Stimulated activated CD4-positive, alpha-beta T cell treated with anti-CD3 and anti-CD28 coated beads, Interleukin-15, amount 100 ng/mL, for 1 hour (primary cell): ENCODE results near the gene BCOR.

Source experiments
- DNase-seq, 2 donors: peaks; one replicate each; pipeline ENCODE4 v3.0.0-alpha.2; 2020; ENCODE audit warnings: low read depth in 1 of 2, low spot score in 1 of 2

BCOR gene

DNA sequence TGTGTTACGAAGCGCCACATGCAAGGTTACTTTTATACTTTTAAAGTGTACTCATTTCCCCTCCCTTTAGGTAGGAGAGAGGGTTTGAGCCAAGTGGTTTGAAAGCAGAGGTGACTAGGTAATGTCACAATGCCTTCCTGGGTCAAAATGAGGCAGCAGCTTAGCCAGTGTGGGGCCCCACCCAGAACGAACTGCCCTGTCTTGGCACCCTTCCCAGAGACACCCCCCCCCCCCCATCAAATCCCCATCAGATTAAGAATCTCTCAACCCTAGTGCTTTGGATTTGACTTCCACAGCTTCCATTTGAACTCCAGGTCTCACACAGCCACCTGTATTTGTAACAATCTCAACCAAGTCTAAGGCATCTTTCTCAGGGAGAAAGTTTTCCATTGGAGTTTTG lies 31.1 kb downstream of the BCOR start:
- no peak for DNase-seq

DNA sequence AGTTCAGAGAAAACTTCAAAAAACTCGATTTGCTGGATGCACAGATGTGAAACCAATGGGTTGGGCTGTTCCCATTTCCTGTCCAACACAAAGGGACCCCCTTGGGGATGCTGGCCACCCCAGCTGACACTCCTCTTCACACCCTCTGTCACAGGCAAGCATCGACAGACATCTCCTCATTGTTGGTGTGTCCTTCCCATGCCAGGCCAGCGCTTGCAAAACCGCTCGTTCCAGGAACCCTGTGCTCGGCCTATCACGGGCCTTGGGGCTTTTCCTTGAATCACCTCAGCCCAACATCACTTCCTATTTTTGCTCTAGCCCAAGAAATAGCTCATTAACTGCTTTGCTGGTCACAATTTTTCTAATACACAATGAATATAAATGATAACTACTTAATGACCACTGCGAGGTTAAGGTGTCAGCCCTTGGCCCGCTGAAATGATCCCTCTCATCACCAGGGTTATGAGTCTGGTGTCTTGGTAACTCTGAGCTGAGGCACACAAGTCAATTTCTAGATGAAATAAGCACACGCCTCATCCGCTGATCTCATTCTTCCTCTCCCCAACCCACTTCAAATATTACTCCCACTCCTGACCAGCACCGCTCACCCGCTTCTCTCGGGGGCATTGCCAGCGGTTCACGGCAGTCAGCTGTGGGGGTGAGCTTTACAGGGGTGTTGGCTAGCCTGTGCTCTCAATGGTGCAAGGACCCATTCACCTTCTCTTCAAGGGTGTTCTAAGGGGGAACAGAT lies 32.3 kb downstream of the BCOR start:
- DNase-seq: no peak

DNA sequence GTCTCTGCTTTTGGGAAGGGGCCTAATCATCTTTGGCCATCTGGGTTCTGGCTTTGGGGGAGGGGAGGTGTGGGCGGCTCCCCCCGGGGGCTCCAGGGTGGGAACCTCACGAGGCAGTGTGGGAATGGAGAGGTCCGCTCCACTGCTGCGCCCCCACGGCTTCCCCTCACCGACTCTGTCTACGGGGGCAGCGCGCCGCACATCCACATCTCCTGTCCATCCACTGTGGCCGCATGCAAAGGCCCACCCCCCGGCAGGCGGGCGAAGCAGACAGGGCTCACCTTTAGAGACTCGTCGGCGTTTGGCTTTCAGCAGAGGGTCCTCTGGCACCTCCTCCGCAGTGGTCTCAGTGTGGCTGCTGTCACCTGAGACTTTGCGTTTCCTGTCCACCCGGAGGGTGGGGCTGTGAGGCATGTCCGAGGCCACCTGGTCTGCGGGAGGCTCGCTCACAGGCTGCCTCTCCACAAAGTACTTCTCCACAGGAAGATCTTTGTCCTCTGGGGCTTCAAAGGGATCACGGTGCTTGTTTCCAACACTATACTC lies 33.6 kb downstream of the BCOR start:
- no peak for DNase-seq

DNA sequence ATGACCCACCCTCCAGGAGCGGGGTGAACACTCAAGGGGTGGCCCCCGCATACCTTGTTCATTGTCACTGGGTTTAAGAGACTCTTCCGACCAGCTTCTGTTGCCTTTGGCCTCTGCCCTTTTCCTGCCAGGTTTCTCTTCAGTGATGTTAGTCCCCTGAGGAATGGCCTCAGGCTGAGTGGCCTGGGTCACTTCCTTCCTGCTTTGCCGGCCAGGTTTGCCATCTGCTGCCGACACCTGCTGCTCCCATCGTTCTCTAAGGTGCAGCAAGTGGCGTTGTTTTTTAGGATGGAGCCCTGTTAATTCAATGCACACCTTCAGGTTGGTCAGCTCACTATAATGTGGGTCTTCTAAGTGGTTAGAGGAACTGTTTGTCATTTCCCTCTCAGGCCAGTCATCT lies 34.2 kb downstream of the BCOR start:
- DNase-seq: no peak

DNA sequence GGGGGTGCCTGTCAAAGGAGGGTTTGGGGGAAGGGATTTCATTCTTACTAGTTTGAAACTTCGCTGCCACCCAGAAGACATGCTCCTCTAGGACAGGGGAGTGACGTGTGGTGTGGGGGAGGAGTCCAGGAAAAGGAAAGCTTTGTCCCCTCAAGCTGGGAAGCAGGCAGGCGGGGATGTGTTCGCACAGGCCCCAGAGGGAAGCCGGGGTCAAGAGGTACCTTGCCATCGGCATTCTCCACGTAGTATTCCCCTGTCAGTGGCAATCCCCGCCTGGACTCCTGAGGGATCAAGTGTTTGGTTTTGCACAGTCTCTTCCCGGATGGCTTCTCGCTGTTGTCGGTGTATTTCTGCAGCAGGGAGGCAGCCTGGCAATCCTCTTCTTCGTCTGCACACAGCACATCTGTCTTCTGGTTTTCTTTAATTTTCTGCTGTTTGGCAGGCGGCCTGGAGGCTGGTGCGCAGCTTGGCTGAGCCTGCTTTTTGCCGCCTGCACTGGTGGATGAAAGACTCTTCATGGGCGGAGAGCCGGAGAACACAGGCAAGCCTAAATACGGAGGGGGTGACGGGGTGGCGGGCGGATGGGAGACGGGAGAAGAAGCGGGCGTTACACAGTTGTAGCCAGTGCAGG lies 35.1 kb downstream of the BCOR start:
- DNase-seq: no peak

DNA sequence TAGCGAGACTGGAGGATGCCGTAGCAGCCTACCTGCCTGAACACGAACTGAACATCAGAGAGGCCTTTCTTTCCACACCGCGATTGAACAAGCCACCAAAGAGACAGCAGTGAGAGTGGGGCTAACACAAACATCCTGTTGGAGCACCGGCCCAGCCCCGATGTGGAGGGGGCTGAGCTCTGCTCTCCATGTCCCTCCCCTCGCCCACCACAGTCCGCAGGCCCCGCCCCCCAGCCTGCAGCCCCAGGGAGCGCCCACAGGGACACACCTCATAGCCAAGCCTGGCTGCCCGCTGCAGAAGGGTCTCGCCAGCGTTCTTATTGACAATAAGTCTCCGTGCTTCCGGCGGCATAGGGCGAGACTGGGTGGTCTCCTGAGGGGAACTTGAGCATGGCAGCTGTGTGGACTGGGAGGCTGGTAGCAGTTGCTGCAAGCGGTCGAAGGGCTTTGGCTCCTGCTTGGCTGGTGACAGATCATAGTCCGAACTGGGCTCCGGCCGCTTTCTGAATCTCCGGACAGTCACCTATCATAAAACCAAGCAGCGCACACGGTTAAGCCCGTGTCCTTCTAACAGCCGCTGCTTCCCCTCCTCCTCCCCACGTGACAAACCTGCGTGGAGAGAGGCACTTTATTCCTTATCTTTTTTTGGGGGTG lies 35.8 kb downstream of the BCOR start:
- DNase-seq: no peak

DNA sequence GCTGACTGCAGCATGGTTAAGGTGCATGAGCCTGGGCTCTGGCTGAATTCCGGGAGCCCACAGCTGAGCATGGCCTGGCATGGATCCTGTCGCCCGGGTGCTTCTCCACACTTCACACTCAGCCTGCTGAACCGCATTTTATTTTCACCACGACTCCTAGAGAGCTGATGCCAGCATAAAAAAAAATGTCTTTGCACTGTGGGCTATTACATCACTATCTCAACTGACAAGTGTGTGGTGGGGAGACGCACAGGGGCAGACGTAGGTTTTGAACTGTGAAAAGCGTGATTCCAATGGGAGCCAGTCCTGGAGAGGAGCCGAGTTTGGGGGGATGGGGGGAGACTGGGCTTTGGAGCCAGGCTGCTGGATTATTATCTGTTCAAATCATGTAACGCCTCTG lies 36.8 kb downstream of the BCOR start:
- DNase-seq: no peak

DNA sequence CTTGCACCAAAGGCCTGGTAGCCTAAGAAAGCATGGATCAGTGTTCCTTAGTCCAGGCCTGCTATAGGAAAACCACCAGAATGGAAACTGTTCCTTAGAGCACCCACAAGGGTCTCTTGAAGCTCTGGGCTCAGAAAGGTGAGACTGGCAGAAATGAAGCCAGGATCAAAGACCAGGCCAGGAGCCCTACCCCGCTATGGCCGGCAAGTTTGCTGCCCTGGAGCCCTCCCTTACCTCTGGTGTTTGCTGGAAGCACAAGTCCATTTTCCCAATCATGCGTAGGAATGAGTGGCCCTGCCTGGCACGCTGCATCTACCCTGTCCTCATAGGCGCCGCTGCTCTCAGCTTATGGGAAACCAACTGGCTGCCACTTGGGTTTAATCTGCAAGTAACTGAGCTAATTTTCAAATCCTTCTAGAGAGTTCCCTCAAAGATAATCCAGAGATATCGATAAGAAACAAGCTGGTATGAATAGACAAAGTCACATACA lies 37.4 kb downstream of the BCOR start:
- no peak for DNase-seq

DNA sequence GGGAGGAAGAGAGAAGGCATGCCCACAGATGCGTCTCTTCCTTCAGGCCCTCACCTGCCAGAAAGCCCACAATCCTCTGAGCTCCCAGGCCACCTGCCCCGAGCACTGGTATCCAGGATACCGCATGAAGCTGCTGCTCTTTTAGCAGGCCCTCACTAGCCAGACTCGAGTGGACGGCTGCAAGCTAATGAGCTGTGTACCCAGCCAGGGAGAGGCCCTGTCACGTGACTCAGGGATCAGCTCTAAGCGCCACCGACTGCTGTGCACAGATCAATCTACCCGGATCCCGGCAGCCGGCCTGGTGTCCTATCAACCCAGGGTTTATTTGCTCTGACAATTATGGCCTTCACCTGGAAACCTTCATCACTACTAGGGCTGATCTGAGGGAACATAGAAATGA lies 39.0 kb downstream of the BCOR start:
- no peak for DNase-seq

DNA sequence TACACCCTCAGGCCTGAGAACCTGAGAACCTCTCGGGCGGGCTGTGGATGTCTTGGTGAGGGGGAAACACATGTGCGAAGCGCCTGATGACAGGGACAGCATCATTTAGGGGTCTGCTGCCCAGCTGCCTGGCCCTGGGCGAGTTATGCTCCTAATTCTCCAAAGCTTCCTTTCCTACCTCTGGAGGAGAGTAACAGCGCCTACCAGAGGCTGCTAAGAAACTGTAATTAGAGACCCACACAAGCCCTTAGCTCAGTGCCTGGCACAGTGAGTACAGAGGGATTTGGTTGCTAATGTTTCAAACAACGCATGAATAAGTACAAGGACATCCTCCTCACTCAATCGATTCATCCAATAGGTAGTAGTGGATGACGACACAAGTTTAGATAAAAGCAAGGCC lies 40.4 kb downstream of the BCOR start:
- no peak for DNase-seq

DNA sequence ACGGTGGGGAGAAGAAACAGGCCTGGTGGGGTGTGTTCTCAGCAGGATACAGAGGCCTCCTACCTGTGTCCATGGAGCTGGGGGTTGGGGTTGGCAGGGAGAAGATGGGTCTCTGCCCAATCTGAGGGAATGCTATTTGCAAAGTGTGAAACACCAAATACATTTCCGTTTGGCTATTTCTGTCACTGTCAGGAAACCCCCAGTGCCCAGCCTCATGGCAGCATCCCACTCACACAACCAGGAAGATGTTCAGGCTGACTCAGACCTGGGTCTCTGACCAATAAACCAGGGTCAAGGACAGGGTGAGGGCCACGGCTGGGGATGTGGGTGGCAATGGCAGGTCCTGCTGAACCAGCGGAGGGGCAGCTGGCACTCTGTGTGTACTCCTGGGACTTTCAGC lies 41.3 kb downstream of the BCOR start:
- DNase-seq: no peak

DNA sequence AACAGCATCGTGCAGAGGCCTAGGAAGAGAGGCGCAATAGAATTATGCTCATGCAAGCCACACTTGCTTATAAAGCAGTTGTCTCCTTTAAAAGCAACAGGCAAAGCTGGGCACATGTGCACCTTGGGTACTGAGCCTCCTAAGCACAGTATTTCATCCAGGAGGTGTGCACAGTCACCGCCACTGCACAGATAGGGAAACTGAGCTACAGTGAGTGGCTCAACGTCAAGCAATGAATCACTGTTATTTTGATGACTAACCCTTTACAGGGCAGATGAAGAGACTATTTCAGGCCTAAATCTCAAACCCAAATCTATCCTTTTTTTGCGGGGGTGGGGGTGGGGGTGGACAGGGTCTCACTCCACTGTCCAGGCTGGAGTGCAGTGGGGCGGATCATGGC lies 42.3 kb downstream of the BCOR start:
- no peak for DNase-seq

DNA sequence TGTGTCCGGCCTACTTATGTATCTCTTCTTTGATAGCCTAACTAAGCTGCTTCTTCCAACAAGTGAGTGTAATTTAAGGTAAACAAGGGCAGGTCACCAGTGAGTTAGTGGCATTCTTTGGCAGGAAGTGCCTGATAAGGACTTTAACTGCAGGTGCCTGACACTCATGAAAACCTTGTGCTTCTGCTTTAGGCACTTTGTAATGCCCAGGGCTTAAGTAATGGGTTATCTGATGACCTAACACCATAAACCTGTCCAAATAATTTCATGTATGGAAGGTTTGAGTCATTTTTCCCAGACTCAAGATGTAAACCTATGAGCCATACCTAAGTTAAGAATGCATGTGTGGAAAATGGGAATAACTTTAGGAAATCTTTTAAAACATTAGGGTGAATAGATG lies 43.0 kb downstream of the BCOR start:
- DNase-seq: no peak

DNA sequence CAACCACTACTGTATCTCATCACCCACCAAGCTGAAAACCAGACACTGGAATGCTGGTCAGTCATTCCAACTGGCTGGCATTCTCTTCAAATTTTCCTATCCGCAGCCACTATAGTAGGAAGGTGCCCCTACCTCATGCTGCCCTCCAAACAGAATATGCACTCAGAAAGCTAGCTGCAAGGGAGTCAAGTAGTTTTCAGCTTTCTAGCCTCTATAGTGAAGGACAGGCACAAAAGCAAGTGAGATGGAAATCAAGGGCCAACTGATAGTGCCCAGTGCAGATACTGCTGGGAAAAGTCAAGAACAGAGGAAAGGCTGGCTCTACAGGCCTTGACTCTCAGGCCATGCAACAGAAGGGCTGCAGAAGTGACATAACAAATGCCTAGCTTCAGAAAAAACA lies 47.2 kb downstream of the BCOR start:
- DNase-seq: no peak

DNA sequence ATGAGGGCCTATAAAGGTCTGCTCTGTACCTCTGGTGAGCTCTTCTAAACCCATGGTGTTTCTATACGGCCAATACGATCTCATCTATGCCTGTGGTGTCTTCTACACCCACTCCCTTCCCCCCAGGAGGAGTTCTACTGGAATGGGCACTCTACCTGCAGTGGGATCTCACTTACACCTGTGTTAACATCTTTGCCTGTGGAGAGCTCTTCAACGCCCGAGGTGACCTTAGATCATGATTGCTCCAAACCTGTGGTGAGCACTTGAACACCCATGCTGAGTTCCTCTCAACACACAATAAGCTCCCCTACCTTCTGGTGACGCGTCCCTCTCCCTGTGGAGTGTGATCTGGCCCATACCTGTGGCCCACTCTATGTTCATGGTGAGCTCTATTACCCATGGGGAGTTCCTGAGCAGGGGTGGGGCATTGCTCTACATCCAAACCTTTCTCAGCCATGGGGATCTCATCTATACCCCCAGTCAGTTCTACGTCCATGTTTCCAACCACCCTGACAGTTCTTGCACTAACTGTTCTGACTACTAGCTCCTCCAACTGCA lies 48.6 kb downstream of the BCOR start:
- no peak for DNase-seq

DNA sequence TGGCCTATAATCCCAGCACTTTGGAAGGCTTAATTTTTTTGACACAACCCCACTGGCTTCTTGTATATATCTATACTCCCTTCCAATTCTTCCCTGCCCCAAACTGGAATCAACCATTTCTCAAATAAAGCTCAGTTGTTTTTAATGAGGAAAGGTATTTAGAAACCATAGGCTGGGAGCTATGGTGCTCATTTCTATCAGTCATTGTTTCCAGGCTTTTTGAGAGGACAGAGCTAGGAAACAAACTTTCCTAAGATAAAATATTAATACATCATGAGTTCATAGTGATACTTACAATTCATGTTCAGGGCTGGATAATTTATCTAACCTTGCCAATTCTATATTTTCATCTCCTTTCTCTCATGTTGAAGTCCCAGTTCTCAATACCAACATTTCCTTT lies 50.3 kb downstream of the BCOR start:
- DNase-seq: no peak

DNA sequence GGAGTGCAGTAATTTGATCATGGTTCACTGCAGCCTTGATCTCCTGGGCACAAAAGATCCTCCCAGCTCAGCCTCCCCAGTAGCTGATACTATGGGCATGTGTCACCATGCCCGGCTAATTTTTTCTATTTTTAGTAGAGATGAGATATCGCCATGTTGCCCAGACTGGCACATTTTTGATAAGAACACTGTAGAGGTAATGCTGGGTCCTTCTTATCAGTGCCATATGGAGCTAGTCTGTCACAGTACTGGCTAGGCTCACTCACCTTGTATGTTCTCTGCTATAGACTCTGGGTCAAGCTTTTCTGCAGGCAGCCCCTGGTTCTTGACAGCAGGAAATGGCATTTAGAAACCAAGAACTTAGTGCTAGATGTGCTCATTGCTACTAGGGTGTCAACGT lies 53.9 kb downstream of the BCOR start:
- DNase-seq: no peak

DNA sequence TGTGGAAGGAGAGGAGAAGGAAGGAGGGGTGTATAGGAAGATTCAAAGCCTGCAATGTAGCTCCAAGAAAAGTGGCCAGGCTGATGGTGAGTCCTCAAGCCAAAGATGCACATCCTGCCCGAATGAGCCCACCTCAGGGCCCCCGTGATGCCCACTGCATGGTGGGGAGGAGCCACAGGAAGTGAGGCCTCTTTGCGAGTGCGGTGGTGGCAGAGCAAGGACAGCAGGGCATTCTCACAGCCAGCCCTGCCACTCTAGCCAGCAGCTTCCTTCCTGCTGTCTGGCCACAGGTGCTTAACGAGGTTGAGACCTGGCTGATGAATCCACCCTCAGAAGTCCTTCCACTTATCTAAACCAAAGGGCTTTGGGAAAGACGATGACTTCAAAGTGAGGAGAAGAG lies 55.8 kb downstream of the BCOR start:
- DNase-seq: no peak

DNA sequence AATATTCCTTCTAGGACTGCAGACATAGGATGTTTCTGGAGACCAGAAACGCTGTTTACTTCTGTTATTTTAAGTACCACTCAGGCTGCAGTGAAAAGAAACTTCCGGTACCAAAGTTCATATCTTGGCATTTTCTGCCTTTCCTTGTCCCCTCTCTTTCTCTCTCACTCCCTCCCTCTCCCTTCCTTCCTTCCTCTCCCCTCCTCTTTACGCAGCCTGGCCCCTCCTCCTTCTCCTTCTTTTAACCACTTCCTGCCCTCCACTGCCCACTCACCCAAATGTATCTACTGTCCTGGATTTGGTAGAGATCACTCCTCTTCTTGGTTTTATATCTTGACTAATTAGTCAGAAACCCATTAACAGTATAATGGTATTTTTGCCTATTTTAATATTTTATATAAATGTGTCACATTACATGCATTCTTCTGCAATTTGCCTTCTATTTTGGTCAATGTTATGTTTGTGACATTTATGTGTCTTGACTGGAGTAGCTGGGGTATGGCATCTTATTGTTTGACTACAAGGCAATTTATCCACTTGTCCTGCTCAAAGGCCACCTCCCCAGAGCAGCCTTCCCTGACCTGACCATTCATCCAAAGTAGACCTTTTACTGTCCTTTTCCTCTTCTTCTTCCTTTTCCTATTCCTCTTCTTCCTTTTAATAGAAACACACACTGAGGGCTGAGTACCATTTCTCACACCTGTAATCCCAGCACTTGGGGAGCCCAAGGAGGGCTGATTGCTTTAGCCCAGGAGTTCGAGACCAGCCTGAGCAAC lies 56.9 kb downstream of the BCOR start:
- no peak for DNase-seq

DNA sequence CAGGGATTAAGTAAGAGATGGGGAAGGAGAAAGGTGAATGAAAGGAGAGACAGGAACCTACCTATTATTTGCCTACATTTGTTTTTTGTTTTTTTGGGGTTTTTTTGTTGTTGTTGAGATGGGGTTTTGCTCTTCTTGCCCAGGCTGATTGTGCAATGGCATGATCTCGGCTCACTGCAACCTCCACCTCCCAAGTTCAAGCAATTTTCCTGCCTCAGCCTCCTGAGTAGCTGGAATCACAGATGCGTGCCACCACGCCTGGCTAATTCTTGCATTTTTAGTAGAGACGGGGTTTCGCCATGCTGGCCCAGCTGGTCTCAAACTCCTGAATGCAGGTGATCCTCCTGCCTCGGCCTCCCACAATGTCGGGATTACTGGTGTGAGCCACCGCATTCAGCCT lies 57.9 kb downstream of the BCOR start:
- DNase-seq: no peak

DNA sequence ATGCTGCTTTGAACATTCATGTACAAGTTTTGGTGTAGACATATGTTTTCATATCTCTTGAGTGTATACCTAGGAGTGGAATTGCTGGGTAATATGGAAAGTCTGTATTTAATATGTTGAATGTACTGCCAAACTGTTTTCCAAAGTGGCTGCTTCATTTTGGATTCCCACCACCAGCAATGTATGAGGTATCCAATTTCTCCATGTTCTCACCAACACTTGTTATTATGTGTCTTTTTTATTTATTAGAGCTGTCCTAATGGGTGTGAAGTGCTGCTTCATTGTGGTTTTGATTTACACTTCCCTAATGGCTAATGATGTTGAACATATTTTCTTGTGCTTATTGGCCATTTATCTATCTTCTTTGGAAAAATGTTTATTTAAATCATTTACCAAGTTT lies 60.4 kb downstream of the BCOR start:
- no peak for DNase-seq
